HG03139 (cell line): ENCODE results near the gene ACRBP.
A peak's percentile ranks its signal among the peaks of the same experiment; 100 is the strongest.

Source experiments
- ATAC-seq: cut with Tn5 transposase; IDR thresholded peaks from one replicate; pipeline ENCODE4 v1.9.1; 2021; ENCODE audit not compliant: unreplicated experiment

Gene ACRBP

DNA sequence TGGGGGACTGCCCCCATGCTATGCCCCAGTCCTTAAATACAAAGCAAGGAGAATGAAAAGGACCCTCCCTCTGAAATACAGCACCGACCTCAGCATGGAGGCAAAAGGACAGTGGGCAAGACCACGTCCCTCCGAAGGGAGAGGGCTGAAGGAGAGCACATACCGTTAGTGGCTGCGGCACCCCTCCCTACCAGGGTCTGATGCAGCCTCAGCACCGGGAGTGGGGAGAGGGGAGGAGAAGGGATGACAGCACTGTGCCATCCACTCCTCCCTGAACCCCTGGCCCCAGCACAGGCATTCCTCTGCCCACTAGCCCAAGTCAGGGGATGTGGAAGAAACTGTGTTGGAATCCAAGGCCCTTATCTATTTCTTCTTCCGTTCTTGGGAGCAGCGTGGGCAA, 3.6 kb upstream of the ACRBP start:
- no peak for ATAC-seq

DNA sequence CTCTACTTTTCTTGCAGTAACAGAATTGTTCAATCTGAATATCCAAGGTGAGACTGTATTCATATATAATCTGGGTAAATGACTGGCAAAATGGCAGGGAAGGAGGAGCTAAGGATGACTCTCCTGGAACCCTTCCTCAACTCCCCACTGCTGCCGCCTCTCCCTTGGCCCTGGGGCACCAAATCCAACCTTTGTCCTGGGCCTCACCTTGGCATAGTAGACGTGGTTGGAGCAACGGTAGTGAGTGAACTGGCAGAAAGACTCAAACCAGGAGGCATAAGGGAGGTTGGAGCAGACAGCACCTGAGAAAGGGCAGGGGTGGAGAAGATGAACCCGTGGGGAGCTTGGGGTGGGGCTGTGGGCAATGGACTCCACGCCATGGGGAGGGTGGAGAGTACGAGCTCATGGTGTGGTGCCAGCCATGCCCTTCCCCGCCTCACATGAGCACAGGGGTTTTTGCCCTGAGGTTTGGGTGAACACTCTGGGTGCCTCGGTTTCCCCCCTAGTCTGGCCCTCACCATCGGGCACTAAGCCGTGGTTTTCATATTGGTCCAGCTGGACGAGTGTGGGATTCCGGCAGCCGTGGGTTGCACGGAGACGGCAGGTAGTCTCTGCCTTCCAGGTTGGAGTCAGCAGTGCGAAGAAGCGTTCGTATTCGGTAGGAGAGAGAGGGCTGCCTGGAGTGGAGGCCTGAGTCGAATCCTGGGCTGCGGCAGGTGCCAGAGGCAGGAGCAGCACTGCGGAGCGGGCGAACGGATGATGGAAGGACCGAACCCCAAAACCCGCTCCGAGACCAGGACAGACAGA, 753 bp downstream of the ACRBP start:
- ATAC-seq = no peak

DNA sequence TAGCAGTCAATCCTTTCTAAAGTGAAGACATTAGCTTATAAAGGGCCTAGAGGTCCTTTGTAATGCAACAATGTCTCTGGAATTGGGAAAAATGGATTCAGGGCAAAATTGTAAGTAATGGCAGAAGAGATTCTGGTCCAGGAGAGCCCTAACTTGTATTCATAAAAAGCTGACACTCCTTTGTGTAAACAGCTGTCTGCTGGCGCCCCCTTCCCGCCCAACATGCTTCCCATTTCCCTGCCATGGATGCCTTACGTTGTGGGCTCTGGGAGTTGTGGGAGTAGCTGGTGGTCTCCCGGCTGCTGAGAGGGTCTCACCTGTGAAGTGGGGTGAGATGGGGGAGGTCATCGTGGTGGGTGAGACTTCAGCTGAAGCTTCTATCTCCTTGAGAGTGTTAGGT, 2.3 kb downstream of the ACRBP start:
- ATAC-seq = no peak

DNA sequence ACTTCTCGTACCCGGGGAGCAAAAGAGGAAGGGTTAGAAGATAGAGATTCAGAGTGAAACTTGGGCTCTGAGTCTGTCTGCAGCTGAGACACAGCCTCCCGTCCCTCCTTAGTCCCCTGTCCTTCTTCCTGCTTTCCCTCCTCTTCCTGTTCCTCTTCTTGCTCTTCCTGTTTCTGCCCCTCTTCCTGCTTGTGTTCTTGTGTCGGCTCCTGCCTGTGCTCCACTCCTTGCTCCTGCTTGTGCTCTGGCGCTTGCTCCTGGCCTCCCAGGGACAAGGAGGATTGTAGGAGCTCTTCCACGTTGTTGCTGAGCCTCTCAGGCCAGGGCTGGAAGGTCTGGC, 3.0 kb downstream of the ACRBP start:
- ATAC-seq = no peak

DNA sequence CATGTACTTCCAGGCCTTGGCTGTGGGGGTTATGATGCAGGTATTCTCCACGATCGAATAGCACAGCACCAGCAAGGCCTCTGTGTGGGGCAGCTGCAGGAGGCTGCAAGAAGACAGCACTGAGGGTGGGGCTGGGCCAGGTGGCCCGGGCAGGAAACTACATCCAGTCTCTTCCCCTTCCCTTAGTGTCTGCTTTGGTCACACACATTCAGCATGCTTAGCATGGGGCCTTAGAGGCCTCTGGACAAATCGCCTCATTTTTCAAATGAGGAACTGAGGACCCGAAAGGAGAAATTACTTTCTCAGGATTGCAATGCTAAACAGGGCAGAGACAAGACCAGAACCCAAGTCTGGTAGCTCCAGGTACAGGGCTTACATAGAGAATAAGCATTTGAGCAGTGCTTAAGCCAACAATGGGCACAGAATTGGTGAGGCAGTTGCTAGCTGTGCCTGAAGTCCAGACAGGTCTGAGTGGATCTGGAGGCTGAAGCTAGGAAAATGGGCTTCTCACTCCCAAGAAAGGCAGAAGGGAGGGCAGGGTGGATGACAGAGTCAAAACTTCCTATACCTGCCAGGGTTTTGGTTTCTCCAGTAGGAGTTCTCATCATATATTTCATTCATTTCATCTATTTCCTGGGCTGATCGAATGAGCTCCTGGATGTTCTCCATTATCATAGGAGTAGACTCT, 3.5 kb downstream of the ACRBP start:
- no peak for ATAC-seq

DNA sequence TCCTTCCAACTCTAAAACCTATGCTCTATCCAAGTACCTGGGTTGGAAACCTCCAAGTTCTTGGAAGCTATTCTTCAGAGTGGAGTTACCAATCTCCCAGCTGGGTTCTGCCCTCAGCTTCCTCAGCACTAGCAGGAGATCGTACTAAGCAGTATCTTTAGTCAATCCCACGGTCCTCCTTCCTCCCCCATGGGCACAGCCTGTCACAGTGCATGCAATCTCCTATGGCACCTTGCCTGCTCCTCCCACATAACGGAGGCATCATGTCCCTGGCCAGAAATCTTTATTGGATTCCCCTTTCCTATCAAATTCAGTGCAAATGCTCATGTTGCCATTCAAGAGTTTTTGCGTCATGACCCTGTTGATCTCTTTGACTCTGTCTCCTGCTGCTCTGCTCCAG, 6.1 kb downstream of the ACRBP start:
- no peak for ATAC-seq

DNA sequence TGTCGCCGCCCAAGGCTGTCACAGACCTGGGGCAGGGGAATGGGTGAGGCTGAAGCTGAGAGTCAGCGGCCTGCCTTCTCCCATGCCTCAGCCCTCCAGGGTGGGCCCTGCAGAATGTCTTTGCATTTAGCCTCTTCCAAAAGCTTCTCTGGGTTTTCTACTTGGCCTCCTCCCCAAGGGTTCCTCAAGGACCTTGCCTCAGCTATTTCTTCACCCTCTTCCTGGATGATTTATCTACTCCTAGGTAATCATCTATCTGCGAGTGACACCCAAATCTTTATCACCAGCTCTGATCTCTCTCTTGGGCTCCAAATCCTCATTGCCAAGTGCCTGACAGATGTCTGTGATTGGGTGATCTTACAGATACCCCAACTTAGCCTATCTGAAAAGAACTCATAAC, 6.7 kb downstream of the ACRBP start:
- ATAC-seq = no peak

DNA sequence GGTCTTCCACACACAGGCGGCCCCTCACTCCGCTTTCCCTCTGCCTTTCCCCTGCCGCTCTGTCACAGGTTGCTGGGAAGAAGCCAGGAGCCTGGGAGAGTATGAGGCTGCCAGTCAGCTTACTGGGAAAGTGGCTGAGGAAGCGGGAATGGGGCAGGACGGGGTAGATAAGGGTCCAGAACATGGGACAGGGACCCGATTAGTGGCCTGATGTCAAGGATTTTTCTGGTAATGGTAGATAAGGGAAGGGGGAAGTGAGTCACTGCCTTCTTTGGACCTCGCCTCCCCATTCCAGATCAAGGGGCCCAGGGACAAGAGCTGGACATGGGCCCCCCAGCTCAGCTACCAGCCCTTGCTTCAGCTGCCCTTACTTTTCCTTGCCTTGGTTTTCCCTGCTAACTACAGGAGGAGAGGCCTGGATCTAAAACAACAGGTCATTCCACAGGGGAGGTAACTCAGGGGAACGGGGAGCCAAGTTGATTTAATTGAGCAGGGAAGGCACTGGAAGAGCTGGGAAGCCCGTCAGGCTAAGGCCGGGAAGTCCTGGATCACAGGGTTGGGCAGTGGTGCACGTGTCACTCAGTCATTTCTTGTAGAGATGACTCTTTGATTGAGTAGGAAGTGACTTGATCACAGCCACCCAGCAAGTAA, 8.0 kb downstream of the ACRBP start:
- no peak for ATAC-seq

DNA sequence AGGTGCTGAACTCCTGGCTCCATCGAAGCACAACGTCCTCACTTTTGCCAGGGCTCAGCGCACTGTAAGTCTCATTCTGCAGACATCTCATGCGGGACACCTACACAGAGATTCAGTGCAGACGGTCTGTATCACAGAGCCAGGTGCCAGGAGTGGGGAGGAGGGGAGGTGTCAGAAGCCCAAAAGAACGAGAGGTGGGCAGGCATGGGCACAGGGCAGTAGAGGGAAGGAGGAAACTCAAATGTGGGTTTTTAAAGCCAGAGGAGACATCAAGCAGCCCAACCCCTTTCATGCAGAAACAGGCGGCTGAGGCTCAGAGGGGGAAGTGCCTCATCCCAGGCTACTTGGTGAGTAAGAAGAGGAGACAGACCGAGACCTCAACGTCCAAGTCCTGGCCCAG, 8.9 kb downstream of the ACRBP start:
- ATAC-seq = no peak

DNA sequence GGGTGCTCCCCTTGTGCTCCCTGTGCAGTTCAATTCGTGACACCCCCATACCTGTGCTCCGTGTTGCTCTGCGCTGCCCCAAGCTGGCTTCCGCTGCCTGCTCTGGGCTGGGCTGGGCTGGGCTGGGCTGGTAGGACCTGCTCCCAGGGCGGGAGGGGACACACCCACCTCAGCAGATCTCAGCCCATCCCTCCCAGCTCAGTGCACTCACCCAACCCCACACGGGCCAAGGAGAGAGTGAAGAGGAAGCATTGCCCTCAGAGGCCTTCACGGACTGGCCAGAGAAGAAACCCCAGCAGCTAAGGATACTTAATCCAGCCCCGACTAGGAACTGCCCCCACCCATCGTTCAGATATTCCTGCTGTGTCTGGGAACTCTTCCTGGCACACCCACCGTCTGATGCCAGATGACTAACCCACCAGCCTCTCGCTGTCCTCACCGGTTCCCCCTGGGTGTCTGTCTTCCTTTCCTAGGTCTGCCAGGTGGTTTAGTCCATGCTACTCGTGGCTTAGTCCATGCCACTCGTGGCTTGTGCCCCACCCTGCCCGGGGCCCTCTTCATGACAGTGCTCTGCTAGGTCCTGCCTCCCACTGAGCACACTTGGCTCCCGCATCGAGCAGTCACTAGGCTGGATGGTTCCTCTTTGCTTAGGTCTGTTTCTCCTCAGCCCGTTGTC, 11.2 kb downstream of the ACRBP start, which contains the start of gene LPAR5:
LPAR5 (minus strand) TSS at position 104 of the 676 bp plus-strand sequence. CDS start 14,711 bp downstream, outside the sequence.
- peak; percentile 51 for ATAC-seq

DNA sequence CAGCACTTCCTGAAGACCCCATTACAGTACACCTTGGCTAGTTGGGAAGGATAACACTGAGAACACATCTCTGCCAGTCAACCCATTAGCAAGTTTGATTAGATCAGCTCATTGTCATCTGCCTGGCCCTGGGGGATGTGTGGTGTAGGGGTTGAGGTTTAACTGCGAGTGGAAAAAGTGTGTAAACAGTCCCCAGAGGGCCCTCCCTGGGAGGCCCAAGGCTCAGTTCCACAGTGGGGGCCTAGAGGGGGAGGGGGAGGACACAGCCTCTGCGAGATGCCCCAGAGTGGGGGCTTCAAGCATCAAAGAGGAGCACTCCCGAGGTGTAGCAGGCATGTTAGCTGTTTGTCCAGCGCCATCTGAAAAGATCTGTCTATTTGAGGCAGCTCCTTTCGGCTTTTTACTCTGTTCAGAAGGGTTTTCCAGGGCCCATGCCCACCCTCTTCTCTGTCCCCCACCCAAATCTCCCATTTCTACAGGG, 11.8 kb downstream of the ACRBP start:
- ATAC-seq = peak; percentile 34

DNA sequence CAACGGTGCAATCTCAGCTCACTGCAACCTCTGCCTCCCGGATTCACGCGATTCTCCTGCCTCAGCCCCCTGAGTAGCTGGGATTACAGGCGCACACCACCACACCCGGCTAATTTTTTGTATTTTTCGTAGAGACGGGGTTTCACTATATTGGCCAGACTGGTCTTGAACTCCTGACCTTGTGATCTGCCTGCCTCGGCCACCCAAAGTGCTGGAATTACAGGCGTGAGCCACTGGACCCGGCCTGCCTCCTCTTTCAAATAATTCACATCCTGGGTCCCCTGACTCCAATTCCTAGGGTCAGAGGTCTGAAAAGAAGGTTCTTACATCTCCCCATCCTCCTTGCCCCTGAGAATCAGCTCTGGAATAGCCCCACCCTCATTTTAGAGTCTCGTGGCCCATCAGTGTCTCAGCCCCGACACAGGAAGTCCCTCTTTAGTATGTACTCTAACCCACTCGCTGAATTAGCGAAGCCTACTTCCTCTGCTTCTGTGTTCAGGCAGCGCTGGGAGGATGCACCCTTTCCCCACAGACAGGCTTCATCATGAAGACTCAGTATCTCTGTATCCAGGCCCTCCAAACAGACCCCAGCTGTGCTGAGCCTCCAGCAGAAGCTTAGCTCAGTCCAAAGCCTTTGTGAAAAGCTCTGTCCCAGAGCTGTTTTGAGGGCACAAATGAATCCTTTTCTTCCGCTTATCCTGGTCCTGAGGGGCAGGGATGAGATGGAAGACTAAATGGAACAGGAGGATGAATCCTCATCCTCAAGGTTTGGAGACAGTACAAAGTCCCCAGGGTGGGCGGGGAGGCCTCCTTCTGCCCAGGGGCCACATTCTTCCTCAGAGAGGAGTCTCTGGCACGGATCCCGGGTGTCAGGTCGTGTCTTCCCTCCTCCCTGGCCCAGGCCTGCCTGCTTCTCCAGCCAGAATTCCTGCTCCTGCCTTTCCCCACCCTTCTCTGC, 14.9 kb downstream of the ACRBP start:
- ATAC-seq = peak; percentile 61

DNA sequence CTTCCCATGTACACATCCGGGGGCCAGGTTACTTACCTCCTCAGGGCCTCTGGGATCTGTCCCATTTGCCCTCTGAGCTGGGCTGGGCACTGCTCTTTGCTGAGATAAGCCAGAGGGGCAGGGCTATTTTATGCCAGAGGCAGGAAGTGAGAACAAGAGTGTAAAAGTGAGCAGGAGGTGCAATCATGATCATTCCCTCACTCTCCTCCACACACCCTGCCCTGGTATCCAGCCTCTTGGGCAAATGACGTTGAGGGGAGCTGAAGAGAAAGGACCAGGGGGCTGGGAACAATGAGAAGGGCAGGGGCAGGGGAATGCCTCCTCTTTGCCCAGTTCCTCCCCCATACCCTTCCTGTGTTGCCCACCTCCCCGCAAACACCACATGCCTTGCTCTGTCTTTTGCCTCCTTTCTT, 15.7 kb downstream of the ACRBP start:
- ATAC-seq = no peak

DNA sequence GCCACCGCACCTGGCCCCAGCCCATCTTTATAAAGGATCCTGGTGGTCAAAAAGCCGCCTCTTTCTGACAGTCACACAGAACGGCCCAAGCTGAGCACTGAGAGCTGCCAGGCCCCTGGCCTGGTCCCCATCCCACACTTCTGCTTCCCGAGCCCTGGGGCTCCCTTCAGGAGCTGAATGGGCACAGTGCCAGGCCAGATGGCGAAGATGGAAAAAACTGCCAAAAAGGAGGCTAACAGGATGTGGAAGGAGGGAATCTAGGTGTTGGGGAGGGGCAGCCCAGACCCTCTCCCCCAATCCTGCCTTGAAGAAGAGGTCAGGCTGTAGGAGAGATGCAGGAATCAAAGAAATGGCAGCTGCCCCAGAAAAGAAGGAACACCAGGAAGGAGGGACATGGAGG, 16.5 kb downstream of the ACRBP start:
- no peak for ATAC-seq

DNA sequence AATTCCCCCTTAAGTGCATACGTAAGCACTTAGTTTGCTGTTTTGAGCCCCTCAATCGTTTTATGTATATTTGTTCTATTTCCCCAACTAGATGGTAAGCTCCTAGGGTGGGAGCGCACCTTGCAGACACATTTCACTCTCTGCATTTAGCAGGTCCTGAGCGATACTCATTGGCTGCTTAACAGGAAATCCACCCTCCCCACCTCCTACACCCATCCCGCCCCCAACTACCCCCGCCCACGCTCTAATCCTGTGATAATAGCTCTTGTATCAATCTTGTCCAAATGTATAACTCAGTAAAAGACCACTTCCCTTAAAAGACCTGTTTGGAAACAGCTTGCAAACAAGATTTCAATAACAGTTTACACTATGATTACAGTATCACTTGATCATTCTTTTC, 19.6 kb downstream of the ACRBP start:
- ATAC-seq = no peak

DNA sequence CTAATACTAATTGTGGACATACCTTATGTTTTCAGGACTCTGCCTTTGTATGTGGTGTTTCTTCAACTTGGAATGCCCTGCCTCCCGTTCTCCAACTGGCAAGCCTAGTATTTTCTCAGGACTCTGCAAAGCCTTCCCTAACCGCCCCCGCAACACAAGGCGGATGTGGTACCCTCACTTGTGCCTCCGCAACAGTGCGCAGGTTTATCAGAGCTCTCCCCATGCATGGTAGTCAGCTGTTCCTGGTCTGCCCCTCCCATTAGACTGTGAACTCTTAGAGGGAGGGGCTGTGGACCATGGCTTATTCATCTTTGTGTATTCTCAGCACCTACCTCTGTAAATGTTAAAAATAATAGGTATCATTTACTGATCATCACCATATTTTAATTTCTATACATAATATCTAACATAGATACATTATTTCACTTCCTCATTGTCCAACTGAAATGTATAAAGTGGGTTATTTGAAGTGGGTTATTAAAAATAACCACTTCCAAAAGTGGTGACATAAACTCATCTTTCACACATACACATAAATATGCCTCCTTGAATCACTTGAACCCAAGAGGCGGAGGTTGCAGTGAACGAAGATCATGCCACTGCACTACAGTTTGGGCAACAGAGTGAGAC, 20.5 kb downstream of the ACRBP start:
- no peak for ATAC-seq

DNA sequence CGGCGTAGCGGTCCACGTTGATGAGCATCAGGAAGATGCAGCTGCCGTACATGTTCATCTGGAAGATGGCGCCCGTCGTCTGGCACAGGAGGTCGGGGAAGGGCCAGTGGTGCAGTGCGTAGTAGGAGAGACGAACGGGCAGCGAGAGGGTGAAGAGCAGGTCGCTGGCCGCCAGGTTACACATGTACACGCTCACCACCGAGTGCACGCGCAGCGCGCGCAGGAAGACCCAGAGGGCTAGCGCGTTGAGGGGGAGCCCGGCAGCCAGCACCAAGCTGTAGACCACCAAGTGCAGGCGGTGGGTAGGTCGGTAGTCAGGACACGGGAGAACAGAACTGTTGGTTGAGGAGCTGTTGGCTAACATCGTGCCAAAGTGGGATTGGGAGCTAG, 26.4 kb downstream of the ACRBP start:
- no peak for ATAC-seq

DNA sequence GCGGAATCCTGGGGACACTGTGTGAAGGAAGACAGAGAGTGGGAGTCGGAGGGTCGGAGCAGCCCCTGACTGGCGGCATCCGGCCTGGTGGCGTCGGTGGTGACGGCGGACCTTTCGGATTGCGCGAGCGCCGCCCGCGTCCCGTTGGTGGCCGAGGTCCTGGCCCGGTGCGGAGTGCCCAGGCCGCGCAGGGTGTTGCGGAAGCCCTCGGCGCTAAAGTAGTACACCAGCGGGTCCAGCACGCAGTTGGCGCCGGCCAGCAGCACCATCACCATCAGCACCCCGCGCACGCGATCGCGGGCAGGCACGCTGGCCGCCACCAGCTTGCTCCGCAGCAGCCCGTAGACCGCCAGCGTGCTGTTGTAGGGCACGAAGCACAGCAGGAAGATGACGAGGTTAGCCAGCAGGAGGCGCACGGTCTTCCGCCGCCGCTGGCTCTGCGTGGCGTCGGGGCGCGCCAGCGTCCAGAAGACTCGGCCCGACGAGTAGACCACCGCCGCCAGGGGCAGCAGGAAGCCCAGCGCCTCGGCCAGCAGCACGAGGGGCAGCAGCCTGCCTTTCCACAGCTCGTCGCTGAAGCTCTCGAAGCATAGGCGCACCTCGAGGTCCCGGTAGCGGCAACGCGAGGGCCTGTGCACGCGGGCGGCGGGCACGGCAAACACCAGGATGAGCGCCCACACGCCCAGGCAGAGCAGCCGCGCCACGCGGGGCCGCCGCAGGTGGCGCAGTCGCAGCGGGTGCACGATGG, 26.9 kb downstream of the ACRBP start:
- no peak for ATAC-seq
